SU-DHL-6 (cell line): ENCODE data around the gene UBLCP1.

Experiments
- EZH2phosphoT487 ChIP-seq: fragments of 200-600 bp; sonication (generic), shearing (Covaris generic); conservative IDR thresholded peaks from 2 replicates; pipeline ENCODE4 v1.6.1; 2018; ENCODE audit warnings: mild to moderate bottlenecking, antibody characterized with exemption, low read length, moderate library complexity, mixed read lengths
- TF ChIP-seq, protein P1 (sequence below): fragments of 200-600 bp; sonication (generic); IDR thresholded peaks from one replicate; pipeline ENCODE4 v1.5.1; 2017; ENCODE audit warnings: antibody characterized with exemption, mild to moderate bottlenecking, low read length, moderate library complexity; ENCODE audit not compliant: insufficient read depth, poor library complexity, severe bottlenecking

DNA sequence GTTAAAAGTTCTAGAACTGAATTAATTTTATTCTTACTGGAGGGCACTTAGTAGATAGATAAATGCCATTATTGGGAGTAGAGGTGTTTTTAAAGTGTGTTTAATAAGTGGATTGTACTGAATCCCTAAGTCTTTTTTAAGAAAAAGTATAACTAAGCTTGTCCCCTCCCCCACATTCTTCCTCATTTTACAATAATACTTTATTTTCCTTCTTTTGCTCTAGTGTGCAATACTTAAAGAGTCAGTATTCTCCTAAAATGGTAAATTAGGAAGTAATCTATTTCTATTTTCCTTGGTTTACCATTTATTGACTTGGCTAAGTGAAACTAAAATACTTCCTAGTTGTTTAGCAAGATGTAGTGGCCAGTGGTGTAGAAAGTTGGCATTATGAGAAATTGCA is 11.6 kb downstream of the UBLCP1 start:
- TF ChIP-seq, protein P1, sequence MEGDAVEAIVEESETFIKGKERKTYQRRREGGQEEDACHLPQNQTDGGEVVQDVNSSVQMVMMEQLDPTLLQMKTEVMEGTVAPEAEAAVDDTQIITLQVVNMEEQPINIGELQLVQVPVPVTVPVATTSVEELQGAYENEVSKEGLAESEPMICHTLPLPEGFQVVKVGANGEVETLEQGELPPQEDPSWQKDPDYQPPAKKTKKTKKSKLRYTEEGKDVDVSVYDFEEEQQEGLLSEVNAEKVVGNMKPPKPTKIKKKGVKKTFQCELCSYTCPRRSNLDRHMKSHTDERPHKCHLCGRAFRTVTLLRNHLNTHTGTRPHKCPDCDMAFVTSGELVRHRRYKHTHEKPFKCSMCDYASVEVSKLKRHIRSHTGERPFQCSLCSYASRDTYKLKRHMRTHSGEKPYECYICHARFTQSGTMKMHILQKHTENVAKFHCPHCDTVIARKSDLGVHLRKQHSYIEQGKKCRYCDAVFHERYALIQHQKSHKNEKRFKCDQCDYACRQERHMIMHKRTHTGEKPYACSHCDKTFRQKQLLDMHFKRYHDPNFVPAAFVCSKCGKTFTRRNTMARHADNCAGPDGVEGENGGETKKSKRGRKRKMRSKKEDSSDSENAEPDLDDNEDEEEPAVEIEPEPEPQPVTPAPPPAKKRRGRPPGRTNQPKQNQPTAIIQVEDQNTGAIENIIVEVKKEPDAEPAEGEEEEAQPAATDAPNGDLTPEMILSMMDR, result no peak
- no peak for TF ChIP-seq EZH2phosphoT487
